ENCODE data around the gene VPS45.
"Not testable (repeated sequence)": the region's sequence is repeated elsewhere in the genome, so short reads cannot be mapped to it uniquely, and the experiment has no call there.

The VPS45 gene

DNA sequence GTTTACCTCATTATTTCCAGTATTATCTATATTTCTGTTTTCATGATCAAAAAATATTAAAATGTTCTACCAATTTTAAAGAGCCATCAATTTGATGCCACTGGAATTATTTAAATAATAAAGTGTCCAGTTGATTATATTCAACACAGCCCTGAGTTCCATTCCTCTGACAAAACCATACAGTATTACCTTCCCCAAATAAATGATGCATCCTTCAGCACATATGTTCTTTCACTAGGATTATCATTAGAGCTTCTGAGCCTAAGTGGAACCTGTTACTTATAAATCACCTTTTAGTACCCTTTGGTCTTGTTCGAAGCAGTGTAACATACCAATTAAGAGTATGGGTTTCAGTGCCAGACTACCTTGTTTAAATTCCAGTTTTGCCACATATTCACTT, 64.8 kb downstream of the VPS45 start:
- DNase-seq (ENCODE audit: low read depth, low spot score), result no peak

DNA sequence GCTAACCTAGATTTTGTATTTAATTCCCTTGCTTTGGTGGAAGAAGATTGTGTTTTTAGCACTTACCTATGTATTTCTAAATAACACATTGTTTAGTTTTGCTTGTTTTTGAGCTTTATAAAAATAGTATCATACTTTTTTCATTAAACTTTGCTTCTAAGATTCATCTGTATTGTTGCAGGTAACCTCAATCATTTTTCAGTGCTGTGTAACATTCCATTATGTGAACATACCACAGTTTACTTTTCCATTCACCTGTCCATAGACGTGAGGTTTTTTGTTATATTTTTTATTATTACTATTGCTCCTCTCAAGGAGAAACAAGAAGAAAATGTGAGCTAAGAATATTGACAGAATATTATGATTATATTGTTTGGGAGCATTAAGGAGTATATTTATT, 67.0 kb downstream of the VPS45 start:
- no peak for DNase-seq (ENCODE audit: low read depth, low spot score)

DNA sequence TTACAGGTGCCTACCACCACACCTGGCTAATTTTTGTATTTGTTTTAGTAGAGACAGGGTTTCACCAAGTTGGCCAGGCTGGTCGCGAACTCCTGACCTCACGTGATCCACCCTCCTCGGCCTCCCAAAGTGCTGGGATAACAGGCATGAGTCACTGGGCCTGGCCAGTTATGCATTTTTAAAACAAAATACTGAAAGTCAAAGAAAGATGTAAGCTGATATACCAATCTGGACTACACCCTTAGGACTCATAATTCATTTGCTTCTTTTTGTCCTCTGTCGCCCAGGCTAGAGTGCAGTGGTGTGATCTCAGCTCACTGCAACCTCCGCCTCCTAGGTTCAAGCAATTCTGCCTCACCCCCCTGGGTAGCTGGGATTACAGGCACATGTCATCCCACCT, 67.8 kb downstream of the VPS45 start:
- not testable (repeated sequence) for DNase-seq (ENCODE audit: low read depth, low spot score)

DNA sequence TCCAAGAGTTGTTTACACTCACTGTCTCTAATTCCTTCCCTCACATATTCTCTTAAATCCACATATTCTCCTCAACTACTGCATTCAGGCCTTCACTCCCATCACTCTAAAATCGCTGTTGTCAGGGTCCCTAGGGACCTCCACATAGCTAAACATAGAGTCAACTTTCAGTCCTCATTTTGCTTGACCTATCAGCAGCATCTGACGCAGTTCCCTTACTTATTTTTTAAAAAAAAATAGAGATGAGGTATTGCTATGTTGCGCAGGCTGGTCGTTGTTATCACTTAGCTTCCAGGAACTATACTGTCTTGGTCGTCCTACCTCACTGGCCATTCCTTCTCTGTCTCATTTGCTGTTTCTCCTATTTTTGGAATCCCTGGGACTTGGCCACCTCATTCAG, 70.5 kb downstream of the VPS45 start:
- DNase-seq (ENCODE audit: low read depth, low spot score), result no peak

DNA sequence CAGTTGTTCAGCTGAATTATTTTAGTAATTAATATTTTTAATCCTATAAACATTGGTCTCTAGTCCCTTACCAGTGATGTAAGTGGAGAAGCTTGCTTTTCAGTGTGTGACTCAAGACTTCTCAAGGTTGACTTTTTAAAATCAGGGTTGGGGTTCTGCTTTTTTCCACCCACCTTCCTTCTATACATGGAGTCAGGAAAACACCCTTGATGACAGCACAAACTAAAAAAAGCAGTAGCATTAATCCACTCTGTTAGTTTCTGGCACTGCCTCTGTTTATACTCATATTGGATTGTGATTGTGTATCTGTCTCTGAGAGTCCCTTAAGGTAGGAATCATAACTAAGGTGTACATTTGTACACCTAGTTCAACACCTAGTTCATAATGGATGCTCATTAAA, 73.9 kb downstream of the VPS45 start:
- DNase-seq (ENCODE audit: low read depth, low spot score), result no peak

DNA sequence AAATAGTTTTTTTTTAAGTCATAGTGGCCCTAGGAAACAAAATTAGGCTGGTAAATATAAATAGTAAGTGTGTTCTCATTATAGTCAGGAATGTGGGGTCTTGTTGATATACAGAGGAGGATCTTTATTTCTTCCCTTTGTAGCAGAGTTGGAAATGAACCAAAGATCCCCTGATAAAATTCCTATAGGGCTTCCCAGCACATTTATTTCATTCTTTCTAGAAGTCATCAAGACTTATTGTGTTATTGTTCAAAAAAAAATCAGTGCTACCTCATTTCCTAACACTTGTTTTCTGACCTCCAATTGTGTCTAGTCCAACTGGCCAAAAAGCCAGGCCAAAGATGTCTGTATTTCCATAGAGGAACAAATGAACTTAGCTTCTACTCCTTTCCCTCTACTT, 74.5 kb downstream of the VPS45 start:
- DNase-seq (ENCODE audit: low read depth, low spot score), result no peak

DNA sequence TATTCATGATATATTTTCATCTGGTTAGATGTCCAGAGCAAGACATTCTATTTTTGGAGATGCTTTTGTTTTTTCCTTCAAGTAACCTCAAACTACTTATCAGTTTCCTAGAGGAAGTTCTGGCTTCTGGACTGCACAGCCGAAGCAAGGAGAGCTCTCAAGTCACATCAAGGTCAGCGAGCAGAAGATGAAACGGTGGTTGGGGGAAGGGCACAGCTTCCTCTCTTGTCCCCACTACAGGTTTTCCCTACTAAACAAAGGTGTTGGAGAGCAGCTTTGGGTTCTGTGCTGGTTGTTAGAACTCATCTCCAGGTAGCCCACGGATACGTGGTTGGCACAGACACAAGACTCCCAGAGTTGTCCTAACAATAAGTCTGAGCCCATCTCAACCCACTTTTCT, 77.0 kb downstream of the VPS45 start:
- no peak for DNase-seq (ENCODE audit: low read depth, low spot score)

DNA sequence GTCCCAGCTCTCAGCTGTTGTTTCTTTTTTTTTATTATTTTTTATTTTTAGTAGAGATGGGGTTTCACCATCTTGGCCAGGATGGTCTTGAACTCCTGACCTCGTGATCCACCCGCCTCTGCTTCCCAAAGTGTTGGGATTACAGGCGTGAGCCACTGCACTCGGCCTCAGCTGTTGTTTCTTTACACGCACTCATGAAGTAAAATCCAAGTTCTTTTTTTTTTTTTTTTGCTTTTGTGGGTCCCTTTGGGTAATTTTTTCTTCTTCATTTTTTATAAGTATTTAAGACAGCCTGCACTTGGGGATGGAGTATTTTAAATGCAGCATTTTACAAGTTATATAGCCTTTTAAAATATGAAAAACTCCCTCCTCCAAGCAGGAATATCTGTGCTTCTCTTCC, 78.4 kb downstream of the VPS45 start:
- DNase-seq (ENCODE audit: low read depth, low spot score), result not testable (repeated sequence)

DNA sequence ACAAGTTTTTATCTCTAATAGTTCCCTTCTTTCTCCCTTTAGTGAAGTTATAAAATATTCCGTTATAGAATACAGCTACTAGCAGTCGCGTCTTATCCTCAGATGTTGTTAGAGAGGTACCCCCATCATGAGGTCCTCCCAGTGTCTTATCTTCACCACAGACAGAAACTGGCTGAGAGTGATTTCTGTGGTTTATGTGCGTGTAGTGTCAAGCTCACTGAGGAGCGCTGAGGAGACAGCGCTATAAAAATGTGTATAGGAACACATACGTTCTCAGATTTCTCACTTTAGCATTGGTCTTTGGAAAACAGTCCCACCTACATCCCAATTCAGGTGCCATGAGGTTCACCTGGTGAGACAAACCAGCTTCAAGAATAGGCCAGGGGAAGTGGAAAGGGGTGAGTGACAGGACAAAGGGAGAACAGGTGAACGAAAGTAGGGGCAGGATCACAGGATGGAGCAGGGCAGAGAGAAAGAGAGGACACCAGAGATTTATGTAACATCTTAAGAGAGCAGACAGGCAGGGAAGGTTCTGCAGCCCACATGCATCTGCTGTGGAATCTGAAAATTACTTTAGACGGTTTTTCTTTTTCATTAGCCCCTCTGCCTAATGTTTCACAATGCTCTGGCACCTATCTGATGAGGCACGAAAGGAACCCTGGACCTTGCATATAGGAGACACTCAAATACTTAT, 79.4 kb downstream of the VPS45 start:
- DNase-seq (ENCODE audit: low read depth, low spot score), result no peak

DNA sequence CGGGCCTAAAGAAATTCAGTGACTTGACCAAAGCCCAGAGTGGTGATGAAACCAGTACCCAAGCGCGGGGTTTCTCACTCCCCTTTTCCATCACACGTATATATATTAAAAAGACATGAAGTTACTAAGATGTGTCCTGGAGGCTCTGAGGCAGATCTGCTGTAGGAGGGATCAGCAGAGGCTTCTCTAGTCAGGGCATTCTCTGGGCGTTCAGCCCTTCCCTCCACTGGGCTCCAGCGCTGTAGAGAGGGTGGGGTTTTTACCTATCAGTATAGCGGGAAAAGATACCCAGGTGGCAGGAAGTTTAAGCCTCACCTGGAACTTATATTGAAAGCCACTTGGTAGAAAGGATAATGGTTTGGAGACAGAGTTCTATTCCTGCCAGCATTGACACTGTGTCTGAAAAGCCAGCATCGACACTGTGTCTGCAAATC, 81.3 kb downstream of the VPS45 start:
- no peak for DNase-seq (ENCODE audit: low read depth, low spot score)

DNA sequence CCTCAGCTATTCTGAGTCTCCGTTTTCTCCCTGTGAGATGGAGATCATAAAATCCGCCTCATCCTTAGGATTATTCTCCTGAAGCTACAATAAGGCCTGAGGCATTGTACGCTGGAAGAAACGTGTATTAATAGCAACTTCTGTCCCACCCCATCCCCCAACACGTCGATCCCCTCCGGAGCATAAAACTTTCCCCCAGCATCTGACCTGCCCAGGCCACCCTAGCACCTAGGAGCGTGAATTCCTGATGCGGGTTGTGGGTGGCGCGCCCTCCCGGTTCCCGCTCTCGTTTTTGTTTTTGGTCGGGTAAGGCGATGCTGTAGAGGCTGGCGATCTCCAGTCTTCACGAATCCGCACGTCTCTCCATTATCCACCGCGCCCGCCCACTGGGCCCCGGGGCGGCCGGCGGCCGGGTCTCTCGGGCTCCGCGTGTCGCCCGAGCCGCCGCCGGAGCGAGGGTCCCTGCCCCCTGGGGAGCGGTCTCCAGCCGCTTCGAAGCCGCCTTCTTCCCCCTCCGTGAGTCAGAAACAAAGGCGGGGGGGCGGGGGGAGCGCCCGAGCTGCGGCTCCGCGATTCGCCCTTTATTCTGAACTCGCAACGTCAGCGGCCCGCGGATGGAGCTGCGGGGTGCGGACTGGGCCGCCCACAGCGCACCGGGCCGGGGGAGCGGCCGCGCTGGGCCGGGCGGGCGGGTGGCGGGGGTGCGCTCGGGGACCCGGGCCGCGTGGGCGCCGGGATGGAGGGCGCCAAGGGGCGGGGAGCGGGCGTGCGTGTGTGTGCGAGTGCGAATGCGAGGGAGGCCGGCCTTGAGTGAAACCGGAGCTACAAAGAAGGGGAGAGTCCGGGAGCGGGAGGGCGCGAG, 81.9 kb downstream of the VPS45 start, which contains the start of gene PLEKHO1:
Gene PLEKHO1 (plus strand): TSS at position 646 of the 862 bp plus-strand sequence. CDS start 342 bp downstream, outside the sequence.
- no peak for DNase-seq (ENCODE audit: low read depth, low spot score)

DNA sequence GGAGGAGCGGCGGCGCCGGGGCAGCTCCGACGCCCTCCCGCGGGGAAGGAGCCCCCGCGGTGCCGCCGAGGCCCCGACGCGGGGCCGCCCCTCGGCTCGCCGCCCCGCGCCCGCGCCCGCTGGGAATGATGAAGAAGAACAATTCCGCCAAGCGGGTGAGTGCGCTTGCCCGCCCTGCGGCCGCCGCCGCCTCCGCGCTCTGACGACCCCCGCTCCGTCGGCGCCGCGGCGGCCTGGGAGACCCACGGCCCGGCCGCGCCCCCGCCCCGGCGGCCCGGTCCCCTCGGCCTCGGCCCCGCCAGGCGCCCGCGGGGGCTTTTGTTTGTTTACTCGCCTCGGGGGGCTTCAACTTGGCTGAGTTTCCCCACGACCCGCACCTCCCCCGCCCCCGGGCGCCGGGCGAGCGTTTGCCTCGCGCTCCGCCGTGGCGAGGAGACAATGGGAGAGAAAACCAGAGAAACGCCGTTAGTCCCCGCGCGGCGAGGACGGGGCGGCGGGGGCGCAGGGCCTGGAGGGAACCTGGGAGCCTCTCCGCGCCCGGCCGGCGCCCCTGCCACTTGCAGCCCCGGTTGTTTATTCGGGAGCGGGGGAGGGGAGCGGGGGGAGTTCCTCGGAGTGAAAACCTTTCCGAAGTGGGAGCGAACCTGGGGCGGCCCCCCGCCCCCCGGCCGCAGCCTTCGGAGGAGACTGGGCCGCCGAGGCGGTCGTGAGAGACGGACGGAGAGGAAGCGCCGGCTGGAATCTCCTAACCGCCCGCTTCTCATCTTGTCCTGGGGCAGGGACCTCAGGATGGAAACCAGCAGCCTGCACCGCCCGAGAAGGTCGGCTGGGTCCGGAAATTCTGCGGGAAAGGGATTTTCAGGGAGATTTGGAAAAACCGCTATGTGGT, 82.8 kb downstream of the VPS45 start:
- no peak for DNase-seq (ENCODE audit: low read depth, low spot score)

DNA sequence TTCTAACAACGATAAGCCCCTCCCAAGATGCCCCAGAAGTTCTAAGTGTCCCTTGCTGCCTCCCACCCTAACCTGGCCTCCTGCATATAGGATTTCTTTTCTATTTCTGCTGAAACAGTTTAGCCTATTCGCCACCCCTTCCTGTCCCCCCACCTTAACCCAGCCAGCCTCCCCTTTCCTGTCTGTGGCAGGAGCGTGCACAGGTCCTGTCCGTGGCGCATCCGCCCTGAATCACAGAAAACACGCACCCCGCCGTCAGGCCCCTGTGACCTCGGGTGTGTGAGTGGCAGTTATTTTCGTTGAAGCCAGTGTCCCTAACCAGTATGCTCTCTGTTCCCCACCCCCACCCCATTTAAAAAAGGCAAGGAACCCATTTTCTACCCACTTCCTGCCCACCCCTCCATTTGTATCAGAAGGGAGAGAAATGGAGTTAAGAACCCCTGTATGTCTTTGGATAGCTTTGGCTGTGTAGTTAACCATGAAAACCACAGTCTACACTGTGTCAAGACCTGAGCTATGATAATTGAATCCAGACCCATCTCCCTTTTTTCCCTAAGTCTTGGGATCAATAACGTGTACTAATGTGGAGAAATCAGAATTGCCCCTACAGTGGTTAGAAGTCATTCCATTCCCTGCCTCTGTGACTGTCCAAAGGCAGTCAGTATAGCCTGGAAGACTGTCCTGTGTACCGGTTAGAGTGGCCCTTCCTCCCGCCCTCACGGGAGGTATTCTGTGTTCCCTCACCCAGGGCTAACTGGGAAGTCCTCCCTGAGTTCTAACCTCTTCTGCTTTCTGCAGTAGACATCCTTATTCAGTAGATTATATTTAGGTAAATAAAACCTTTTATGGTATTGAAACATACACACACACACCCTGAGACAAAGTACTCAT, 84.0 kb downstream of the VPS45 start:
- no peak for DNase-seq (ENCODE audit: low read depth, low spot score)

DNA sequence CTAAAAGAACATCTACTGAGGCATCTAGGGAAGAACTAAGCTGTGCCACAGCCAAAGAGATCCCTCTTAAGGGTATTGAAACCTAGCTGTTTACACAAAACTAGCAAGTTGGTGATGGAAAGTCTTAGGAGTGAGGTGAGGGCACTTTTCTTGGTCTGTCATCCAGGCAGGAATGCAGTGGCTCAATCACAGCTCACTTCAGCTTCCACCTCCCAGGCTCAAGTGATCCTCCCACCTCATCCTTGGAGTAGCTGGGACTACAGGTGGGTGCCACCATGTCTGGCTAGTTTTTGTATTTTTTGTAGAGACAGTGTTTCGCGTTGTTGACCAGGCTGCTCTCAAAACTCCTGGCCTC, 84.6 kb downstream of the VPS45 start:
- no peak for DNase-seq (ENCODE audit: low read depth, low spot score)

DNA sequence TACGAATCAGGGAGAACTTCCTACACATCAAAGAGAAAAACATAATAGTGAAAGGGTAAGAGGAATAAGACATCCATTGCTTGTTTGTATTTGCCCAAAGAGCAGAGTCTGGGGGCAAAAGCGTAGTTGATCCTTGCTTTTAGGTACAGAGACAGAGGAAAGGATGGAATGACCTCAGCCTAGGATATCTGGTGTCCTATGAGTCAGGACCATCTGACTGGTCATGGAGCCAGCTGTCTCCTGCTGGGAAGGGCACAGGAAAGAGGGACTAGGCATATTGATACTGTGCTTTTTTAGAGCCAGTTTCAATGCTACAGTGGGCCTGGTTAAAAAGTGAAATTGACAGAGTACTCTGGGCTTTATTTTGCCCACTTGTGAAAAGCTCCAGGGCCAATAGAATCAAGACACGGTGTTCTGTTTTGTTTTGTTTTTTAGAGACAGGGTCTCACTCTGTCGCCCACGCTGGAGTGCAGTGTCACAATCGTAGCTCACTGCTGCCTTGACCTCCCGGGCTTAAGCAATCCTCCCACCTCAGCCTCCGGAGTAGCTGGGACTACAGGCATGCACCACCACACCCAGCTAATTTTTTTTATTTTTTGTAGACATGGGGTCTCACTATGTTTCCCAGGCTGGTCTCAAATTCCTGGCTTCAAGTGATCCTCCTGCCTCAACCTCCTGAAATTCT, 85.3 kb downstream of the VPS45 start:
- no peak for DNase-seq (ENCODE audit: low read depth, low spot score)

DNA sequence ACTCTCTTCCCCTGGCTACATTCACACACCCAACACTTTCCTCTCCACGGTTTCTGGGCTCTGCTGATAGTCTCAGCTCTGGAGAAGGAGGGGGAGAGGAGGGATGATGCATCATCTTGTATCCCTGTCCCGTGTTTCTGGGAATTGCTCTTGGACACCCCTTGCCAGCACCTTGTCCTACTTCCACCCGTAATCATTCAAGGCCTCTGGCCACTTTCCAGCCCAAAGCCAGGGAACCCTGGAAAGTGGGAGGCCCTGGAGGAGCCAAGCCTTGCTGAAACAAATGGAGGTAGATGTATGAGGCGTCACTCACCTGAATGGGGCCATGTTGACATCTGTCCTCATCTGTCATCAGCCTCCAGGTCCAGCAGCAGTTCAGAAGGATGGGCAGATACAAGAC, 86.6 kb downstream of the VPS45 start:
- DNase-seq (ENCODE audit: low read depth, low spot score), result no peak

DNA sequence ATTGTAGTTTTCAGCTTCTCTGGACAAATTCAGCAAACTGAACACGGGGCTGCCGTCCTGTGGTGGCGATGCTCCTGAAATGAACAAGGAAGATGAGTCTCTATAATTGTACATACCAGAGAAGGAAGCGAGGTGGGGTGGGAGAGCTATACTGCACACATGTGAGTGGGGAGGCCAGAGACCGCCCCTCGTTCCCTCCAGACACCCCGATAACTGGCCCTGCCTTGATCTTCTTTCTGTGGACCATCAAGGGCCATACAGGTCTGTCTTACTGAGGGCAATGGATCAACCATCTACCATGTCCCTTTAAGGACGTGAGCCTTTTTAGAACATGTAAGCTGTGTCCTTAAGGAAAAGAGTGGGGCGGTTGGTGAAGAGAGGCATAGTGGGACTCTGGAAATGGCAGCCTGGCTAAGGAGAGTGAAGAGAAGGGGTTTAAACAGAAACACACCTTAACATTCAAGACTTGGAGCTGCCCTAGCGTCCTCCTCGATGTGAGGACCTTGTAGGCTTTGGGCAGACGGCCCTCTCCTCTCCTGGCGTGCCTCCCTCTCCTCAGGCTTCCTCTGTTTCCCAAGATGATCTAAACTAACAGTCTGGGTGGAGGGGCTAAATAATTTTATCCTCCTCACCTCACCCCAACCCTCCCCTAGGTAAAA, 88.0 kb downstream of the VPS45 start:
- DNase-seq (ENCODE audit: low read depth, low spot score), result no peak

DNA sequence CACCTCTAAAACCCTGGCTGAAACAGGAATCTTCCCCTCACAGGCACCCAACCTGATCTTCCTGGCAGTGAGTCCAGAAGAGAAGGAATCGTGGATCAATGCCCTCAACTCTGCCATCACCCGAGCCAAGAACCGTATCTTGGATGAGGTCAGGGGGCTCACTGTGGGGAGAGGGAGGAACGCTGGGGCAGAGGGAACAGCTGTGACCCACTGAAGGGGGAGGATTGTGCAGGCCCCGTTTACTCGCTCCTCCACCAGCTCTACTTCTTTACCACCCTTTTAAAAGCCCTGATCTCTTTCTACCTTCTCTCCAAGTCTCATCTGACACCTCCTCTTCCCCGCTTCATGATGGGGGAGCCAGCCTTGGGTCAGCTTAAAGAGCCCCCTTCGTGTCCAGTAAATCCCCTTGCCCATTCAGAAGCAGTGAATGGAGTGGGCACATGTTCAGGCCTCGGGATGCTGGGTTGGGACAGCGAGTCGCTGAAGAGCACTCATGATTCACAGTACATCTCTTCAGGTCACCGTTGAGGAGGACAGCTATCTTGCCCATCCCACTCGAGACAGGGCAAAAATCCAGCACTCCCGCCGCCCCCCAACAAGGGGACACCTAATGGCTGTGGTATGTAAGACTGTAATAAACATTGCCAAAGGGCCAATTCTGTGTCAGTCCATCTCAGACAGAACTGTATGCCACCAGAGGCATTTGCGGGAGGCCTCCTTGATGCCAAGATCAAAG, 89.5 kb downstream of the VPS45 start:
- DNase-seq (ENCODE audit: low read depth, low spot score), result no peak

DNA sequence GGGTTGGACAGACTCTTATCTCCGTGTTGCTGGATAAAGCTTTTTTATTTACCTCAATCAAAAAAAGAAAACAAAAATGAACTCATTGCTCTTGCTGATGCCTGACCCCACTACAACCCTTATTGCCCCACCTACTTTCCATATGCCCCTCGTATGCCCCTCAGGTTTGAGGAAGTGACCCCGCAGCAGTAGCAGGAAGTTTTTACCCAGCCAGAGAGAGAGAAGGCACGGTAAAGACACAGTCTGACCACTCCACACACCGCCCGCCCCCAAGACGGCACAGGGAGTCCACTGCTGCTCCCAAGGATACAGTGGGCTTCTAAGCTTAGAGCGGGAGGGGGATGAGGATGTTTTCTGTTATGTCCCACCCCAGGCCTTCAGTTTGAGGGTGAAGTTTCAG, 92.0 kb downstream of the VPS45 start:
- no peak for DNase-seq (ENCODE audit: low read depth, low spot score)
